ENCODE measurements around the gene HS3ST4.

DNA sequence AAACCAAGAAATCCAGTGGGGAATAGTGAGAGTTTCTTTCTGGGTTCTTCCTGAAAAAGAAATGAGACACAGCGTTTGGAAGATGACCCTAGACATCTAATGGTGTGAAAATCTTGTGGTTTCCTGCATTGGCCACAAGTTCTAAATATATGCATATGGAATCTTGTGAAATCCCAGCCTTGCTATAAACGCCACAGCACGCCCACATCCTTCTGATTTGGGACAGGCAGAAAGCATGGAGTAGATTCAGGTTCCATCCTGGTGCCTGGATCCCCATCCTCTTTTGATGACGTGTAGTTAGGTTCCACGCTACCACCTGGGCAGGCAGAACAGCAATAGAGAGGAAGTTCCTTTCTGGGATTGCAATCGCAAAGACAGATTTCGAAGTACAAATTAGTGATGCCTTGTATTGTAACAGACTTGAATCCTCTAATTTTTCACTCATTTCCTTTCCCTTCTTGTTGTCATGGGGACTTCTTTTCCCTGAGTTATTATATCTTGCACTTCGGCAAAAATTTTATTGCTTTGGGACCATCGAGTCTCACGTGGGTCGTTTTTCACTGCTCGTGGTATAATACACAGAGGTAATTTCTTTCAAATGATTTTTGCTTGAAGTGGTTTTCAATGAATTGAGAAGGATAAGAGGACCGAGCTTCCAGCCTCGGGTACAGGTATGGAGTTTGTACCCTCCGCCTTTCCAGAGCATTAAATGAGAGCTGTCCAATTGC is 37.6 kb downstream of the HS3ST4 start:
- TF ChIP-seq, protein P1, sequence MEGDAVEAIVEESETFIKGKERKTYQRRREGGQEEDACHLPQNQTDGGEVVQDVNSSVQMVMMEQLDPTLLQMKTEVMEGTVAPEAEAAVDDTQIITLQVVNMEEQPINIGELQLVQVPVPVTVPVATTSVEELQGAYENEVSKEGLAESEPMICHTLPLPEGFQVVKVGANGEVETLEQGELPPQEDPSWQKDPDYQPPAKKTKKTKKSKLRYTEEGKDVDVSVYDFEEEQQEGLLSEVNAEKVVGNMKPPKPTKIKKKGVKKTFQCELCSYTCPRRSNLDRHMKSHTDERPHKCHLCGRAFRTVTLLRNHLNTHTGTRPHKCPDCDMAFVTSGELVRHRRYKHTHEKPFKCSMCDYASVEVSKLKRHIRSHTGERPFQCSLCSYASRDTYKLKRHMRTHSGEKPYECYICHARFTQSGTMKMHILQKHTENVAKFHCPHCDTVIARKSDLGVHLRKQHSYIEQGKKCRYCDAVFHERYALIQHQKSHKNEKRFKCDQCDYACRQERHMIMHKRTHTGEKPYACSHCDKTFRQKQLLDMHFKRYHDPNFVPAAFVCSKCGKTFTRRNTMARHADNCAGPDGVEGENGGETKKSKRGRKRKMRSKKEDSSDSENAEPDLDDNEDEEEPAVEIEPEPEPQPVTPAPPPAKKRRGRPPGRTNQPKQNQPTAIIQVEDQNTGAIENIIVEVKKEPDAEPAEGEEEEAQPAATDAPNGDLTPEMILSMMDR (IDR thresholded peaks at IDR 0.05; ENCODE audit: poor library complexity, severe bottlenecking), result no peak
- TF ChIP-seq MXI1 (conservative IDR thresholded peaks at IDR 0.05; ENCODE audit: poor library complexity, severe bottlenecking) (no peak), TAF1 (IDR thresholded peaks at IDR 0.05; ENCODE audit: low read depth) (no peak), RAD21 (conservative IDR thresholded peaks at IDR 0.05) (no peak)

Measured in neural cell (in vitro differentiated cells).